Chondrocyte (in vitro differentiated cells): ENCODE data around the gene DOK7. TPM values are rescaled to one million over a fixed set of nuclear protein-coding genes. Genes with fewer than 3 reads are reported as not detected.

Experiments used
- DNase-seq: peaks from one replicate; pipeline ENCODE4 v3.0.0; 2021; ENCODE audit warnings: mixed read lengths, low spot score
- H3K27ac Mint-ChIP-seq: one replicate; pipeline ENCODE4 v1.8.0; 2021; ENCODE audit warnings: mild to moderate bottlenecking, moderate library complexity, mixed read lengths; ENCODE audit not compliant: unreplicated experiment
- H3K27me3 Mint-ChIP-seq: 2 replicates; pipeline ENCODE4 v1.8.0; 2021; ENCODE audit warnings: low read depth, mixed read lengths
- H3K36me3 Mint-ChIP-seq: 2 replicates; pipeline ENCODE4 v1.8.0; 2021; ENCODE audit warnings: low read depth, mixed read lengths
- H3K4me1 Mint-ChIP-seq: 2 replicates; pipeline ENCODE4 v1.8.0; 2021; ENCODE audit warnings: low read depth, mild to moderate bottlenecking, mixed read lengths
- H3K4me3 Mint-ChIP-seq: one replicate; pipeline ENCODE4 v1.8.0; 2021; ENCODE audit warnings: mild to moderate bottlenecking, moderate library complexity, mixed read lengths; ENCODE audit not compliant: unreplicated experiment
- H3K9me3 Mint-ChIP-seq: 2 replicates; pipeline ENCODE4 v1.8.0; 2021; ENCODE audit warnings: low read depth, mixed read lengths
- CTCF ChIP-seq: fragments of 200-600 bp; sonication (generic); IDR thresholded peaks from 2 replicates; pipeline ENCODE4 v1.5.0; 2021; ENCODE audit warnings: antibody characterized with exemption, mild to moderate bottlenecking, moderate library complexity
- total RNA-seq: library from RNA; stranded (reverse); gene quantifications from 3 replicates; pipeline ENCODE4 v1.2.1, GENCODE V29; 2021

Gene DOK7
- total RNA-seq, 1 donor from 2014 or later, result 0.37 TPM

GRCh38 chr4:3436798-3437581, 26.1 kb upstream of the DOK7 start:
- TF ChIP-seq CTCF, result no peak
- Mint-ChIP-seq H3K27me3 (no peaks in the 10 kb centered on the region), H3K27ac (peak overlapping the region; percentile 36), H3K4me1 (peaks cover 6% of the 10 kb centered on the region), H3K36me3 (no peaks in the 10 kb centered on the region), H3K4me3 (no peak overlapping the region), H3K9me3 (no peaks in the 10 kb centered on the region)
- DNase-seq, result no peak

GRCh38 chr4:3437582-3437936, 25.5 kb upstream of the DOK7 start:
- H3K4me1 Mint-ChIP-seq, result peaks cover 6% of the 10 kb centered on the region
- no peak for DNase-seq
- no peak overlapping the region for H3K27ac Mint-ChIP-seq
- no peak overlapping the region for H3K4me3 Mint-ChIP-seq
- H3K27me3 Mint-ChIP-seq, result no peaks in the 10 kb centered on the region
- no peak for TF ChIP-seq CTCF
- H3K36me3 Mint-ChIP-seq, result no peaks in the 10 kb centered on the region
- H3K9me3 Mint-ChIP-seq, result no peaks in the 10 kb centered on the region

GRCh38 chr4:3437998-3438846, 24.9 kb upstream of the DOK7 start:
- Mint-ChIP-seq H3K36me3 (no peaks in the 10 kb centered on the region), H3K27ac (no peak overlapping the region), H3K9me3 (no peaks in the 10 kb centered on the region), H3K27me3 (no peaks in the 10 kb centered on the region), H3K4me1 (peaks cover 6% of the 10 kb centered on the region), H3K4me3 (no peak overlapping the region)
- DNase-seq, result no peak
- TF ChIP-seq CTCF, result no peak

GRCh38 chr4:3438847-3439180, 24.3 kb upstream of the DOK7 start:
- Mint-ChIP-seq H3K4me1 (peaks cover 6% of the 10 kb centered on the region), H3K9me3 (no peaks in the 10 kb centered on the region), H3K4me3 (no peak overlapping the region), H3K36me3 (no peaks in the 10 kb centered on the region), H3K27me3 (no peaks in the 10 kb centered on the region), H3K27ac (no peak overlapping the region)
- TF ChIP-seq CTCF, result no peak
- no peak for DNase-seq

GRCh38 chr4:3439391-3439790, 23.7 kb upstream of the DOK7 start:
- no peaks in the 10 kb centered on the region for H3K27me3 Mint-ChIP-seq
- peaks cover 6% of the 10 kb centered on the region for H3K4me1 Mint-ChIP-seq
- H3K9me3 Mint-ChIP-seq, result no peaks in the 10 kb centered on the region
- H3K4me3 Mint-ChIP-seq, result no peak overlapping the region
- H3K36me3 Mint-ChIP-seq, result no peaks in the 10 kb centered on the region
- DNase-seq, result no peak
- no peak overlapping the region for H3K27ac Mint-ChIP-seq
- no peak for TF ChIP-seq CTCF
